CD4-positive, alpha-beta T cell treated with Interleukin-10 for 1 hour (primary cell): ENCODE measurements around the gene CACNG8.
"Not testable (repeated sequence)": the region's sequence is repeated elsewhere in the genome, so short reads cannot be mapped to it uniquely, and the experiment has no call there.

Source experiments
- DNase-seq: peaks from one replicate; pipeline ENCODE4 v3.0.0-alpha.2; 2020

The CACNG8 gene

DNA sequence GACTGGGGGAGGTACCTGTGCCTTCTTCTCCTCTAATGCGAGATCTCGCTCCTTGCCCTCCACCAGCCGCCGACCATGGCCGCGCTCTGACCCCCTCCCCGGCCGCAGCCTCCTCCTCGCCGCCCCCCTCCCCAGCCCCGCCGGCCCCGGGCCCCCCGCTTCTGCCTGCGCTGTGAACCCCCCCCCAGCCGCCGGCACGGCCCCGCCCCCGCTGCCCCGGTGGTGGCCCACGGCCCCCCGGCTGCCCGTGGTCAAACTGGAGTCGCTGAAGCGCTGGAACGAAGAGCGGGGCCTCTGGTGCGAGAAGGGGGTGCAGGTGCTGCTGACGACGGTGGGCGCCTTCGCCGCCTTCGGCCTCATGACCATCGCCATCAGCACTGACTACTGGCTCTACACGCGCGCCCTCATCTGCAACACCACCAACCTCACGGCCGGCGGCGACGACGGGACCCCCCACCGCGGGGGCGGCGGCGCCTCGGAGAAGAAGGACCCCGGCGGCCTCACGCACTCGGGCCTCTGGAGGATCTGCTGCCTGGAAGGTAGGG is at the start of gene CACNG8:
TSS of gene CACNG8 (plus strand) at position 51 of the 545 bp plus-strand sequence.
- DNase-seq: no peak

DNA sequence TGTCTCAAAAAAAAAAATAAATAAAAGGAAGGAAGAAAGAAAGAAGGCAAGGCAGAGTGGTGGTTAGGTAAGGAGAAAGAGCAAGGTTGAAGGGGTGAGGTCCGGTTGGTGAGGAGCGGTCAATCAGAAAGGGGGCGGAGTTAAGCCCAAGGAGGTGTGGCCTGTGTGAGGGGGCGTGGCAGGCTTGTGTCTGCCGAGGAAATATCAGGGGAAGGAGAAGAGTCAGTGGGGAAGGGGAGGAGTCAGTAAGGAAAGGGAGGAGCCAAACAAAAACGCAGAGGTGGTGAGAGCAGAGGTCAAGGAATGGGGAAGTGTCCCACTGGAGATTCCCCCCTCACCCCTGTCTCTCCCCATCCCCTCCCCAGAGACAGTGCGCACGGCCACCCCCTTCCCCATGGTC is 47.7 kb upstream of the CACNG8 start:
- no peak for DNase-seq

DNA sequence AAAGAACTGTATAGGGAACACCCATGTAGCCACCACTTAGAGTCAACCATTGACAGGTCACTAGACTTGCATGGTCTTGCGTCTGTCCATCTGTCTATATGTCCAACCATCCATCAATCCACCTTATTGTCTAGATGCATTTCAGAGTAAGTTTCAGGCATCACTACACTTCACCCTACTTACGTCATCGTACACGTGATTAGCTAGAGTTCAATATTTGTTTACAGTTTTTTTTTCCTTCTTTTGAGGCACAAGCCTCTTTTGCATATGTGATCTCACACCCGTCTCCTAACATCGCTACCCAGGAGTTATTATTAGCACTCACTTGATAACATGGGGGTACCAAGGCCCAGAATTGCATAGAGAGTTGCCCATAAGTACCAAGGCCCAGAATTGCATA is 46.7 kb upstream of the CACNG8 start:
- DNase-seq: no peak

DNA sequence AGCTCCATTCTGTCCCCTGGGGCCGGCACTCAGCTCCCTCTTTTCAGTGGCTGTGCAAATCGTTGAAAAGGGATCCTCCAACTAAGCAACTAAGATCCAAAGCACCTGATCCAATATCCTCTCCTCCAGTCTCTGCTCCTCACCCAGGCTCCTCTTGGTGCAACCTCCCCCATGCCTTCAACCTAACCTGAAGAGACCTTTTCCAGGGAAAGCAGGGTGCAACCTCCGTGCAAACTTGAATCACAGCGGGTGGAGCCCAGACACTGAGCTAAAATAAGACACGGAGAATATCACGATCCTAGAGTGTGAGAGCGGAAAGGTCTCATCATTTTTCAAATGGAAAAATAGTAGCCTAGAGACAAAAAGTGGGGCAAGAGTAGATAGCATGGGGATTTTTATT is 45.4 kb upstream of the CACNG8 start:
- DNase-seq: no peak

DNA sequence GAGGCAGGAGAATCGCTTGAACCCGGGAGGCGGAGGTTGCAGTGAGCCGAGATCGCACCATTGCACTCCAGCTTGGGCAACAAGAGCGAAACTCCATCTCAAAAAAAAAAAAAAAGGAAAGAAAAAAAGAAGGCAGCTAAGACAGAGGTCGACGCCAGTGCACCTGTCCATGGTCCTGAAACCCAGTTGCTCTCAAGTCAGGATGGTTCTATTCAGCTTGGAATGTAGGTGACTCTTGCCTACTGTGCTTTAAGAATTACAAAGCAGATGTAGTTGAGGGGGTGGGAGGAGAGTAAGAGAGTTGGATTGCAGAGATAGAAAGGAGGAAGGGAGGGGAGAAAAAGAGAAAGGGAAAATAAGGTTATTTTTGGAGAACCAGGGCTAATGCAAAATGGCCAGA is 35.0 kb upstream of the CACNG8 start:
- peak; percentile 18 for DNase-seq

DNA sequence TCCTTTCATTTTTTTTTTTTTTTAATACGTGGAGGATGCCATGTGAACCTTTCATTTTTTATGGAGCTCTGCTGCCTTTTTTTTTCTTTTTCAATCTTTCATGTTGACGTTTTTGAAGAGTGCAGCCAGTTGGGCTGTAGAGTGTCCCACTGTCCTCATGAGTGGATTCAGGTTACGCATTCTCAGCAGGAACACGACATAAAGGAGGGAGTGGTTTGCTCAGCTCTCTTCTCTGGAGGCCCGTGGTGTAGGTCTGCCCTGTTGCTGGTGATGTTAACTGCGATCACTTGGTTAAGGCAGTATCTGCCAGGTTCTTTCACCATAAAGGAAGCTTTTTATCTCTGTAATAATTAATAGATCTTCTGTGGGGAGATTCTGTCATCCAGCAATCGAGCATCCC is 26.7 kb upstream of the CACNG8 start:
- DNase-seq: no peak

DNA sequence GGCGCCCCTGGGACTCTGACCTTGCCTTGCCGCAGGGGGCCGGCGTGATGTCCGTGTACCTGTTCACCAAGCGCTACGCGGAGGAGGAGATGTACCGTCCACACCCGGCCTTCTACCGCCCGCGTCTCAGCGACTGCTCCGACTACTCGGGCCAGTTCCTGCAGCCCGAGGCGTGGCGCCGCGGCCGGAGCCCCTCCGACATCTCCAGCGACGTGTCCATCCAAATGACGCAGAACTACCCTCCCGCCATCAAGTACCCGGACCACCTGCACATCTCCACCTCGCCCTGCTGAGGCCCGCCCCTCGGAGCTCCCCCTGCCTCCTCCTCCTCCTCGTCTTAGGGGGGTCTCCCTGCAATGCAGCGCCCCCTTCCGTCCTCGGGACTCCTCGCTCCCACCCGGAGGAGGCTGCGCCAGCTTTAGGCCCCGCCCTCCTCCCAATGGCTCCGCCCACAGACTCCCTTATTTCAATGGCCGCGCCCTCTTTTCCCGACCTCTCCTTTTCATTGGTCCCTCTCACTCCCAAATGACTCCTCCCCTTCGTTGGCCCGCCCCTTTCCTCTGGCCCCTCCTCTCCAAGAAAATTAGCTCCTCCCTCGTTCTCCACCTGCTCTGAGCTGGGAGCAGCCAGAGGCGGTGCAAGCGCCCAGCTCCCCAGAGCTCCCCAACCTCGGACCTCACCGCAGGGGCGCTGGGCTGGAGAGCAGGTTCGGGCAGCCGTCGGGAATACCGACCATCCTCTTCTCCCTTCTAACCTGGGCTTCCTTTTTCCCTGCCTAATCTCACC is 20.5 kb upstream of the CACNG8 start:
- no peak for DNase-seq

DNA sequence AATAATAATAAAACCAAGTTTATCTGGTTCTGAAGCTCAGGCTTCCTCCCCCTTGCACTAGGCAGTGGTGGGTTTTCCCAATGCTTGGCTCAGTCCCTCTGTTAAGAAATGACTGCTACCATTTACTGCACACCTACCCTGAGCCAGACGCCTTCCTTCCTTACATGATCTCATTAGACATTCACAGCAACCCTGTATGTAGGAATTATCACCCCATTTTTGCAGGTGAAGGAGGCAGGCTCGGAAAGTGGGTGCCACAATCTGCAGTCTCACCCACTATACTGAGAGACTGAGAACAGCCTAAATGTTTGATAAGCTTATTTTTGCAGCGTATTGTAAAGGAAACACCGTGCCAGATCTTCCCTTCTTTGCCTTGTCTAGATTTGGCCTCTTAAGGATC is 18.3 kb upstream of the CACNG8 start:
- no peak for DNase-seq

DNA sequence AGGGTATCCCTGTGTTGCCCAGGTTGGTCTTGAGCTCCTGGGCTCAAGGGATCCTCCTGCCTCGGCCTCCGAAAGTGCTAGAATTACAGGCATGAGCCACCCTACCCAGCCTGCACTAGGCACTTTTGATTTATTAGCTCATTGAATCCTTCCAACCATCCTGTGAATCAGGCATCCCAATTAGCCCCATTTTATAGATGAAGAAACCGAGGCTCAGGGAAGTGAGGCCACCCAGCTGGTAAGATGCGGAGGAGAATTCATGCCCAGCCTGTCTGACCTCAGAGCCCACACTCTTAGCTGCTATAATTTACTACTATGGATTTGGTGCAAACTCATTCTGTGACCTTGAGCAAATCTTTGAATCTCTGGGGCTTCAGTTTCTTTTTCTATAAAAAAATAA is 17.8 kb upstream of the CACNG8 start:
- DNase-seq: no peak

DNA sequence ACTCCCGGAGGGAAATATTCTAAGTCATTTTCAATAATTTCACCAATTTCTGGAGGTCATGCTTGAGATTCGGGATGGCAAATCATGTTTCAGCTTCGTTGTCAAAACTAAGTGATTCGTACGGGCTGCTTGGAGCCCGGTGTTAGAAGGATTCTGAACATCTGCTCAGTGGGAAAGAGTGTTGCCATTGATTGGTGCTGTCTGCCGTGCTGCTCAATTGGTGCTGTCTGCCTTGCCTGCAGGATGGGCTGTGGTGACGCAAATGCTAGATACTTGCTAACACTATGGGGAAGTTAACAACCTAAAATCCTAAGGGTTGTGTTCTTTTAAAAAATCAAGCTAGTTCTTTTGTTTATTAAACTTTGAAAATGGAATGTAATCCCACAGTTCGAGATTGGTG is 17.3 kb upstream of the CACNG8 start:
- no peak for DNase-seq

DNA sequence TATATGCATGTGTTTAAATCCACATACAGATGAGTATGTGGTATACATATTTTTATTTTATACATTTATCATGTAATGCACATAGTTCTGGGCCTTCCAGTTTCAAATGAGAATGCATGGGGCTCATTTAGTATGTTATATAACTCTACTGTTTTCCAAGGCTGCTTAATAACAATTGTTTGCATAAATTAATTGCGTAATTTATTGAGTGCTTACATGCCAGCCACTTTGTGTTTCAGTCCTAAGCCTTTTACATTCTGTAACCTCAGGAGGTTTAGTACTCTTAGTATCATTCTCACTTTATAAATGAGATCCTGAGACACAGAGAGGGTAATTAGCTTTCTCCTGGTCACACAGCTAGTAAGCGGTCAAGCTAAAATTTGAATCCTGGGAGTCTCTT is 16.7 kb upstream of the CACNG8 start:
- no peak for DNase-seq

DNA sequence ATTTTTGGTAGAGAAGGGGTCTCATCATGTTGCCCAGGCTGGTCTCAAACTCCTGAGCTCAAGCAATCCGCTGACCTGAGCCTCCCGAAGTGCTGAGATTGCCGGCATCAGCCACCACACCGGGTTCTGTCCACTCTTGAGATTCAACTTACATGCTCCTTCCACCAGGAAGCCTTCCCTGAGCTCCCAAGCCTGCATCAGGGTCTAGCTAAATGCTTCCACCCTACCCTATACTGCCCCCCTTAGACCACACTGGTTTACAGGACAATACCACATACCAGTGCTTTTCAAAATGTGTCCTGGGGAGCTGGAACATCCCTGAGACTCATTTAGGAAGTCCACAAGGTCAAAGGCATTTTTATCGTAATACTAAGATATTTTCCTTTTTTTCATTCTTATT is 15.1 kb upstream of the CACNG8 start:
- DNase-seq: no peak

DNA sequence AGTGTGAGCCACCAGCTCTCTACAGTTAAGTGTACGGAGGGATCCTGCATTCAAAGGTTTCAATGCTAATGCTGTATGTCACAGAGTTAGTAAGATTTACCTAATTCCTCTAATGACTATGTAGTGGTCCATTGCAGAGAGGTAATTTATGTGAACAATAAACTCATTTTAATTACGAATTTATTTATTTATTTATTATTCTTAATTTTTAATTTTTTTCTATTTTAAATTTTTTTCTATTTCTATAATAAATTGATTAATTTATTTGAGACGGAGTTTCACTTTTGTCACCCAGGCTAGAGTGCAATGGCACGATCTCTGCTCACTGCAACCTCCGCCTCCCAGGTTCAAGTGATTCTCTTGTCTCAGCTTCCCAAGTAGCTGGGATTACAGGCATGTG is 14.1 kb upstream of the CACNG8 start:
- DNase-seq: not testable (repeated sequence)

DNA sequence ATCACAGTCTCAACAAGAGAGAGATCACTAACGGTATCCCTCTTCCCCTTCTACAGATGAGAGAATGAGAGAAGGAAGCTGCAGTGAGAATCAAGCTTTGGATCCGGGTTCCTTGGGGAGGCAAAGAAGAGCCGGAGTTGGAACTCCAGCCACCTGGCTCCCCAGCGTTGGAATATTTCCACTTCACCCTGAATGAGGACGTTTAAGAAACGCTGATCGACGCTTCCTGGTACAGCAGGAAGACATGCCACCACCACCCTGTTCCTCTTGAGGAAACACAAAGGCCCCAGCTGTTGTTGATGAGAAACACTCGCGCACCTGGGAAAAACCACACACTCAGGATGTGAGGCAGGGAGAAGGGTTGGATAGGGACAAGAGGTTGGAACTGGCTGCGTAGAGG is 11.3 kb upstream of the CACNG8 start:
- DNase-seq: no peak

DNA sequence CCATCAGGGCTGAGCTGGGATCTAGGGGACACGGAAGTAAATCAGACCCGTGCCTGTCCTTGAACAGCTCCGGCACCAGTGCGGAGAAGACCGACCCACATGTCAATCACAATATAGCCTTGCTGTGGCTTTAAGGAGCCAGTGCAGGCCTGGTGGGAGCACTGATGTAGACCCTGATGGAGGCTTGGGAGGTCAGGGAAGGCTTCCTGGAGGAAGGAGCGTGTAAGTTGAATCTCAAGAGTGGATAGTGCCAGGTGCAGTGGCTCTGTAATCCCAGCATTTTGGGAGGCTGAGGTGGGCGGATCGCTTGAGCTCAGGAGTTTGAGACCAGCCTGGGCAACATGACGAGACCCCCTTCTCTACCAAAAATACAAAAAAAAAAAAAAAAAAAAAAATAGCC is 10.8 kb upstream of the CACNG8 start:
- DNase-seq: no peak

DNA sequence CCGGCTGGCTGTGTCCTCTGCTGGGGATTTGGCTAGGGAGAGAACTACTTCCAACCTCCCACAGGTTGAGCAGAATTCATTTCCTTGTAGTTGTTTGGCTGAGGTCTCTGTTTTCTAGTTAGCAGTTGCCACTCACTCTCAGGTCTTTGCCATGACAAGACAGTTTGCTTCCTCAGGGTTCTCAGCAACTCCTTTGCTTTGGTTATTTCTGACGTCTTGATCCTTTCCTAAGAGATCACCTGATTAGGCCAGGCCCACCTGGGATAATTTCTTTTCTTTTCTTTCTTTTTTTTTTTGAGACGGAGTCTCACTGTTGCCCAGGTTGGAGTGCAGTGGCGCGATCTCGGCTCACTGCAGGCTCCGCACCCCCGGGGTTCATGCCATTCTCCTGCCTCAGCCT is 9.4 kb upstream of the CACNG8 start:
- DNase-seq: no peak

DNA sequence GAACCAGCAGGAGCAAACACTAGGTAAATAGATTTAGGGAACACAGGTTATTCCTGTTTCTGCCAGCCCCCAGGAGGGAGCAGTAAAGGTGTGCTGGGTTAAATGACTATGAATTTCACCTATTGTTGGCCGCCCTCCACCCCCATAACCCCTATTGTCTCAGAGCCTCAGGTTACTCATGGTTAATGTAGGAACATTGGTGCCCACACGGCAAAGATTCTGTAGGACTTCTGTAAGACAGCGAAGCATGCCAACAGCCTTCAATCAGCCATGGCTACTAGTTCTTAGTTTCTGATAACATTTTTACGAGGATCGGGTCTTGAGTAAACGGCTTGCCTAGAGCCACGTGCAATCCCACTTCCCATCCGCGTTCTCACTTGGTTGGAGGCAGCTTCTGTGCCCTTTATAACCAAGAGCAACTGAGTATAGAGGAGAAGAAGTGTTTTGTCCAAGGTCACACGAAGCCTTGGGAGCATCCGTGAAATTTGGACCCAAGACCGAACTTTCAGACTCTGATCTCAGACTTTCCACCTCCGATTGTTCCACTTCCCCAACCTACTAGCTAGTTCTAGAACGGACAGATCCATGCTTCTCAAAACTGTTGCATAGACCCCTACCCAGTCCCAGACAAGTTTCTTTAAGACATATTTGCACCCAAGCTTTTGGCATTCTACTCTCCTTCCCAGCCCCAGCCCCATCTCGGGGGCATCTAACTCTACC is 5.1 kb upstream of the CACNG8 start:
- no peak for DNase-seq

DNA sequence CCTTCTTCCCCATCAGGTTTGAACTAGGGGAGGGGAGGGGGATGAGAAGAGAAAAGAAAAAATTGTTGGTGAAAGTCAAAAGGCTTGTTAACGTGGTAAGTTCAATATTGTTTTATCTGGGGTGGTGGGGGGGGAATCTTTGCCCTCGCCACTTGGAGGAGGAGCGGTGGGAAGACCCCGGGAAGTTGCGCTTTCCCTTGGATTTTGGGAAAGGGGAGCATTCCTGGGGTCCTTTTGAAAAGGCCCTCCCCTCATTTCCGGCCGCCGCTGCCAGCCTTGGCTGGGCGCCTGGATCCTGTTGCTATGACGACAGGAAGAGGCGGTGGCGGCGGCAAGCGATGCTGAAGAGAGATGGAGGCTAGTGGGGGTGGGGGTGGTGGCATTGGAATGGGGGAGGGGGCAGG is 4.6 kb upstream of the CACNG8 start:
- no peak for DNase-seq

DNA sequence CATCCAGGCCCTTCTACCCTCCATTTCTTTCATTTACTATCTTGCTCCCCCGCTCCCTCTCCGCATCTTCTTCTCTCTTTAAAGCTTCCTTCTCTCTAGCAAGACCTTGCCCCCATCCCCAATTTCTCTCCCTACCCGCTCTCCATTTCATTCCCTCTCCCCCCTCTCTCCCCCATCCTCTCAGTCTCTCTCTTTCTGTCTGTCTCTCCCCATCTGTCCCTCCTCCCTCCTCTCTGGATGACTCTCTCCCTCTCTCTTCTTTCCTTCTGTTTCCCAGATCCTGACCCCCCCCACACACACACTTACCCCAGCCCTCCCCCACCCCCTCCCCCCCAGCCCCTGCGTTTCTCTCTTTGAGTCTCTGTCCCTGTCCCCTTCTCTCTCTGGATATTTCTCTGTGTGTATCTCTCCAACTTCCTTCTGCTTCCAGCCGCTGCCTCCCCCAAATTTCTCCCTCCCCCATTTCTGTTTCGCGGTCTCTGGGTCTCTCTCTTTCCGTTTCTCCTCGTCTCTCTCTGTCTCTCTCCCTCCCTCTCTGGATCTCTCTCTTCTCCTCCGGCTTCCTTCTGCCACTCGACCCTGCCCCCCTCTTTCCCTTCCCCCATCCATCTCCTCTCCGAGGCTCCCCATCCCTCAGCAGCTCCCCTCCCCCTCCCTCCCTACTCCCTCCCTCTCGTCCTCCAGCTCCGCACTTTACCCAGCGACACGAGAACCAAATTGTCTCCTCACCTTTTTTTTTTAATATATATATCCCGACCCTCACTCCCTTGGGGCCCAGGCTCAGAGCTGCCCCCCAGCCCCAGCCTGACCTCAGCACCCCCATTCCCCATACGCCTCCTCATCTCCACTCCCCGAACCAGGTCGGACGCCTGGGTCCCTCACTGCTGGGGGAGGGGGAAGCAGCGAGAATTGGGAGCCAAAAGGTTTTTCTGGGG is 3.6 kb upstream of the CACNG8 start:
- DNase-seq: no peak

DNA sequence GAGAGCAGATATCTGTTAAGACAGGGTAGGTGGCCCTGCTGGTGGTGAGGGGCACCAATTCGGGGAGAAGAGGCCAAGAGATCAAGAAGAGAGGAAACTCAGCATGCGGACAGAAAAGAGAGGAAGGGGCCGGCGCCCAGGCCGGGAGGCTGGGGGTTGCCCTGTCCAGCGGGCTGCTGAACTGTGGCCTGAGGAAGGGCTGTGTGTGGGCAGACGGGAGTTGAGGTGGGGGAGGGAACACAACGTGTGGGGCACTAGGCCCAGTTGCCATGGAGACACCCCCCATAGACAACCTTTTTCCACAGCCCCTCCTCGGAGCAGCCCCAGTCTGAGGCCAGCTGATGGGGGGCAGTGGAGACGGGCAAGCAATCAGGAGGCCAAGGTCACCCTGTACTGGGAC is 2.5 kb upstream of the CACNG8 start:
- DNase-seq: no peak

DNA sequence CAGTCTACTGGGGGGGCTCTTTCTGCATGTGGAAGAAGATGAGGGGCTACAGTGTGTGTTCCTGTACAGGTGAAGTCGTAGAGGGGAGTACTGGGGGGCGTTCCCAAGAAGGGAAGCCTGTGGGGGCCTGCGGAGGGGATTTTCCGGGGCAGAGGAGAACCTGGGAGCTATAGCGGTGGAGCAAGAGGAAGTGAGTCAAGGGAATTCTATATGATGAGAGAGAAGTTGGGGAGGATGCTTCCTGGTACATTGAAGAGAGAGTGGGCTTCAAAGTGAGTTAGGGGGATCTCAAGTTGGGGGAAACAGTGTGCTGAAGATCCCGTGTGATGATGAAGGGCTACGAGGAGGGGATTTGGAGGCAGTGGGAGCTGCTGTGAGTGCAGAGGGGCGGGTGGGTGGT is 1.9 kb upstream of the CACNG8 start:
- DNase-seq: no peak

DNA sequence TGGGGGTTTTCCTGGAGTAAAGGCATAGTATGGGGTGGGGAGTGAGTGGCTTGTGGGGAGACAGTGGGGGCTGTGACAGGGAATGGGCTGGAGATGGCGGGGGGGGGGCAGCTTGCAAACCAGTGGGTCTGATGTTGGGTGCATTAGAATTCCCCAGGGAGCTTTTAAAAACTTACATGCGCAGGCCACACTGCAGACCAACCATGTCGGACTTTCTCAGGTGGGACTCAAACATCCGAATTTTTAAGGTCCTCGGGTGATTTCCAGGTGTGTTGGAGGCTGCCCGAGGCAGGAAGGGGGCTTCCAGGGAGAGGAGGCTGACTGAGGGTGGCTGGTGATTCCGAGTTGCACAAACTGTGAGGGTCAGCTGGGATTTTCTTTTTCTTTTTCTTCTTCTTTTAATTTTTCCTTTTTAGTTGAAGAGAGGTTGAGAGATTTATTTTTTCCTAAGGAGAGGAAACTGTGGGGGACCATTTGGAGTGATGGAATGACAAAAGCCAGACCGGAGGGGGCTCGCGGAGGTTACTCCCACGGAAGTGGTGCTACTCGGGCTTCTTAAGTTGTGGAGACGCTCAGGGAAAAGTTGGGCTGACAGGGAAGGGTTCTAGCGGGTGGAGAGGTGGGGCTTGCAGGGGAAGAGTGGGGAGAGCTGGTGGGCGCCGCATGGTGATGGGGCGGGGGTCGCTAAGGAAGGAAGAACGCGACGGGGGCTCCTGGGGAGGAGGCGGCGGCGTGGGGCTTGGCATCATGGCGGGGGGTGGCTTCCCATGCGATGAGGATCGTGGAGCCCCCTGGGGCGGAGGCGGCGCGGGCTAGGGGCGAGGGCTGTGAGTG is 997 bp upstream of the CACNG8 start:
- DNase-seq: no peak
